ENCODE measurements around the gene HDLBP.

Gene HDLBP

GRCh38 chr2:241268716-241269445 is 46.6 kb downstream of the HDLBP start:
- TF ChIP-seq CTCF (IDR thresholded peaks at IDR 0.05; ENCODE audit: insufficient read depth, low read length, poor library complexity, severe bottlenecking) (no peak), EZH2phosphoT487 (conservative IDR thresholded peaks at IDR 0.05; ENCODE audit: low read length) (no peak)
- Histone ChIP-seq H3K79me2 (ENCODE audit: insufficient read depth, low read length) (peaks cover 37% of the 10 kb centered on the region), H3K9me3 (ENCODE audit: insufficient read depth, low read length) (no peaks in the 10 kb centered on the region), H3K36me3 (ENCODE audit: low read length) (0 out of 2 replicates have a peak, but pooled peaks cover 4% of the 10 kb centered on the region), H3K4me2 (ENCODE audit: low read depth, low read length, poor library complexity, severe bottlenecking) (no peak overlapping the region), H4K20me1 (ENCODE audit: low read depth, low read length) (peaks cover 7% of the 10 kb centered on the region; the same call in 1 of the 2 replicates), H3K9ac (ENCODE audit: low read length) (no peak overlapping the region), H3K27ac (ENCODE audit: low read depth, low read length) (no peak overlapping the region), H3K9me2 (replicated peaks; ENCODE audit: insufficient read depth, low read length) (no peaks in the 10 kb centered on the region), H3K4me3 (ENCODE audit: insufficient read depth, low read length, poor library complexity, severe bottlenecking) (no peak overlapping the region), H2AFZ (ENCODE audit: low read depth, low read length, severe bottlenecking) (no peak overlapping the region), H3K27me3 (ENCODE audit: low read length) (no peaks in the 10 kb centered on the region), H3F3A (ENCODE audit: insufficient read depth) (no peaks in the 10 kb centered on the region)

- no peak overlapping the region for H3K27ac ChIP-seq (ENCODE audit: low read depth, low read length)
- H3K9me3 ChIP-seq (ENCODE audit: insufficient read depth, low read length) = no peaks in the 10 kb centered on the region
- no peaks in the 10 kb centered on the region for H3K9me2 ChIP-seq (replicated peaks; ENCODE audit: insufficient read depth, low read length)
- peaks cover 37% of the 10 kb centered on the region for H3K79me2 ChIP-seq (ENCODE audit: insufficient read depth, low read length)
- TF ChIP-seq EZH2phosphoT487 (conservative IDR thresholded peaks at IDR 0.05; ENCODE audit: low read length) = no peak
- no peaks in the 10 kb centered on the region for H3F3A ChIP-seq (ENCODE audit: insufficient read depth)
- no peak overlapping the region for H3K9ac ChIP-seq (ENCODE audit: low read length)
- no peak overlapping the region for H3K4me3 ChIP-seq (ENCODE audit: insufficient read depth, low read length, poor library complexity, severe bottlenecking)
- H3K4me2 ChIP-seq (ENCODE audit: low read depth, low read length, poor library complexity, severe bottlenecking) = no peak overlapping the region
- 0 out of 2 replicates have a peak, but pooled peaks cover 4% of the 10 kb centered on the region for H3K36me3 ChIP-seq (ENCODE audit: low read length)
- H4K20me1 ChIP-seq (ENCODE audit: low read depth, low read length) = peaks cover 7% of the 10 kb centered on the region; the same call in 1 of the 2 replicates
- H2AFZ ChIP-seq (ENCODE audit: low read depth, low read length, severe bottlenecking) = no peak overlapping the region
- no peaks in the 10 kb centered on the region for H3K27me3 ChIP-seq (ENCODE audit: low read length)
These were observed 47.2 kb downstream of the HDLBP start for GRCh38 chr2:241268306-241268705.

- TF ChIP-seq EZH2phosphoT487 (conservative IDR thresholded peaks at IDR 0.05; ENCODE audit: low read length) (no peak), CTCF (IDR thresholded peaks at IDR 0.05; ENCODE audit: insufficient read depth, low read length, poor library complexity, severe bottlenecking) (no peak)
- Histone ChIP-seq H3K27ac (ENCODE audit: low read depth, low read length) (no peak overlapping the region), H3K4me2 (ENCODE audit: low read depth, low read length, poor library complexity, severe bottlenecking) (no peak overlapping the region), H3K79me2 (ENCODE audit: insufficient read depth, low read length) (peaks cover 37% of the 10 kb centered on the region), H3K9me3 (ENCODE audit: insufficient read depth, low read length) (no peaks in the 10 kb centered on the region), H2AFZ (ENCODE audit: low read depth, low read length, severe bottlenecking) (no peak overlapping the region), H3K27me3 (ENCODE audit: low read length) (no peaks in the 10 kb centered on the region), H3K9ac (ENCODE audit: low read length) (no peak overlapping the region), H4K20me1 (ENCODE audit: low read depth, low read length) (peaks cover 4% of the 10 kb centered on the region; the same call in 1 of the 2 replicates), H3K4me3 (ENCODE audit: insufficient read depth, low read length, poor library complexity, severe bottlenecking) (no peak overlapping the region), H3K9me2 (replicated peaks; ENCODE audit: insufficient read depth, low read length) (no peaks in the 10 kb centered on the region), H3K36me3 (ENCODE audit: low read length) (0 out of 2 replicates have a peak, but pooled peaks cover 4% of the 10 kb centered on the region), H3F3A (ENCODE audit: insufficient read depth) (no peaks in the 10 kb centered on the region)
These were observed 48.0 kb downstream of the HDLBP start for GRCh38 chr2:241267249-241268067.

All from SU-DHL-6 (cell line).